ENCODE data around the gene GRIN2A. TPM values are rescaled to one million over a fixed set of nuclear protein-coding genes. Genes with fewer than 3 reads are reported as not detected.

Gene GRIN2A
- total RNA-seq, 1 experiment from 2014 or later = 34.6 TPM

- TF ChIP-seq CTCF (IDR thresholded peaks at IDR 0.05; ENCODE audit: unreplicated experiment) = no peak
- intact Hi-C loops (cut with micrococcal nuclease; ENCODE audit: unreplicated experiment) = loop anchor here (1.0 to 10.0 kb wide), 4 partner anchors 47 to 543 kb away; no protein-coding TSS in a partner anchor
- Mint-ChIP-seq H3K27me3 (ENCODE audit: unreplicated experiment) (no peaks in the 10 kb centered on the region), H3K36me3 (ENCODE audit: insufficient read depth, unreplicated experiment) (peaks cover 7% of the 10 kb centered on the region), H3K4me3 (ENCODE audit: low read depth, unreplicated experiment) (peak overlapping the region; percentile 46), H3K4me1 (ENCODE audit: low read depth, unreplicated experiment) (peaks cover 28% of the 10 kb centered on the region), H3K9me3 (ENCODE audit: low read depth, unreplicated experiment) (peaks cover 5% of the 10 kb centered on the region), H3K27ac (ENCODE audit: unreplicated experiment) (peak overlapping the region; percentile 93)
- CTCF ChIA-PET = interaction anchor here (0.6 to 1.2 kb wide), 5 partner anchors 48 to 353 kb away, joined by 3 to 7 read pairs (median 3); no protein-coding TSS in a partner anchor
- DNase-seq = peak; percentile 80
- BruUV-seq (replicated peaks) = no TSS peak
Measured at GRCh38 chr16:9797306-9797705, 384.9 kb downstream of the GRIN2A start.

GRCh38 chr16:9793623-9794022, 388.6 kb downstream of the GRIN2A start:
- BruUV-seq (replicated peaks) = no TSS peak

GRCh38 chr16:9791556-9791955, 390.7 kb downstream of the GRIN2A start:
- no peak for DNase-seq
- peaks cover 5% of the 10 kb centered on the region for H3K9me3 Mint-ChIP-seq (ENCODE audit: low read depth, unreplicated experiment)
- no peaks in the 10 kb centered on the region for H3K27me3 Mint-ChIP-seq (ENCODE audit: unreplicated experiment)
- intact Hi-C loops (cut with micrococcal nuclease; ENCODE audit: unreplicated experiment) = loop anchor here (10.0 kb wide), 1 partner anchor 537 kb away; no protein-coding TSS in a partner anchor
- no peak overlapping the region for H3K4me3 Mint-ChIP-seq (ENCODE audit: low read depth, unreplicated experiment)
- no peak overlapping the region for H3K27ac Mint-ChIP-seq (ENCODE audit: unreplicated experiment)
- CTCF ChIA-PET = no interaction called here
- H3K36me3 Mint-ChIP-seq (ENCODE audit: insufficient read depth, unreplicated experiment) = no peaks in the 10 kb centered on the region
- peaks cover 29% of the 10 kb centered on the region for H3K4me1 Mint-ChIP-seq (ENCODE audit: low read depth, unreplicated experiment)
- no TSS peak for BruUV-seq (replicated peaks)
- TF ChIP-seq CTCF (IDR thresholded peaks at IDR 0.05; ENCODE audit: unreplicated experiment) = no peak

More at GRCh38 chr16:9793623-9794022, 388.6 kb downstream of the GRIN2A start:
- TF ChIP-seq CTCF (IDR thresholded peaks at IDR 0.05; ENCODE audit: unreplicated experiment) = no peak
- DNase-seq = no peak
- H3K27ac Mint-ChIP-seq (ENCODE audit: unreplicated experiment) = no peak overlapping the region
- peaks cover 5% of the 10 kb centered on the region for H3K9me3 Mint-ChIP-seq (ENCODE audit: low read depth, unreplicated experiment)
- H3K36me3 Mint-ChIP-seq (ENCODE audit: insufficient read depth, unreplicated experiment) = peaks cover 7% of the 10 kb centered on the region
- CTCF ChIA-PET = no interaction called here
- H3K4me3 Mint-ChIP-seq (ENCODE audit: low read depth, unreplicated experiment) = no peak overlapping the region
- H3K4me1 Mint-ChIP-seq (ENCODE audit: low read depth, unreplicated experiment) = peaks cover 31% of the 10 kb centered on the region
- H3K27me3 Mint-ChIP-seq (ENCODE audit: unreplicated experiment) = no peaks in the 10 kb centered on the region
- intact Hi-C loops (cut with micrococcal nuclease; ENCODE audit: unreplicated experiment) = loop anchor here (10.0 kb wide), 1 partner anchor 539 kb away; no protein-coding TSS in a partner anchor

- Mint-ChIP-seq H3K27ac (ENCODE audit: unreplicated experiment) (no peak overlapping the region), H3K9me3 (ENCODE audit: low read depth, unreplicated experiment) (peaks cover 5% of the 10 kb centered on the region), H3K27me3 (ENCODE audit: unreplicated experiment) (no peaks in the 10 kb centered on the region), H3K4me1 (ENCODE audit: low read depth, unreplicated experiment) (peaks cover 24% of the 10 kb centered on the region), H3K36me3 (ENCODE audit: insufficient read depth, unreplicated experiment) (no peaks in the 10 kb centered on the region), H3K4me3 (ENCODE audit: low read depth, unreplicated experiment) (no peak overlapping the region)
- no TSS peak for BruUV-seq (replicated peaks)
- TF ChIP-seq CTCF (IDR thresholded peaks at IDR 0.05; ENCODE audit: unreplicated experiment) = no peak
- intact Hi-C loops (cut with micrococcal nuclease; ENCODE audit: unreplicated experiment) = loop anchor here (10.0 kb wide), 1 partner anchor 535 kb away; no protein-coding TSS in a partner anchor
- CTCF ChIA-PET = no interaction called here
- DNase-seq = no peak
Measured at GRCh38 chr16:9790199-9790598, 392.0 kb downstream of the GRIN2A start.
